ENCODE results near the gene EXOC4.
"Not testable (repeated sequence)": the region's sequence is repeated elsewhere in the genome, so short reads cannot be mapped to it uniquely, and the experiment has no call there.

The EXOC4 gene

DNA sequence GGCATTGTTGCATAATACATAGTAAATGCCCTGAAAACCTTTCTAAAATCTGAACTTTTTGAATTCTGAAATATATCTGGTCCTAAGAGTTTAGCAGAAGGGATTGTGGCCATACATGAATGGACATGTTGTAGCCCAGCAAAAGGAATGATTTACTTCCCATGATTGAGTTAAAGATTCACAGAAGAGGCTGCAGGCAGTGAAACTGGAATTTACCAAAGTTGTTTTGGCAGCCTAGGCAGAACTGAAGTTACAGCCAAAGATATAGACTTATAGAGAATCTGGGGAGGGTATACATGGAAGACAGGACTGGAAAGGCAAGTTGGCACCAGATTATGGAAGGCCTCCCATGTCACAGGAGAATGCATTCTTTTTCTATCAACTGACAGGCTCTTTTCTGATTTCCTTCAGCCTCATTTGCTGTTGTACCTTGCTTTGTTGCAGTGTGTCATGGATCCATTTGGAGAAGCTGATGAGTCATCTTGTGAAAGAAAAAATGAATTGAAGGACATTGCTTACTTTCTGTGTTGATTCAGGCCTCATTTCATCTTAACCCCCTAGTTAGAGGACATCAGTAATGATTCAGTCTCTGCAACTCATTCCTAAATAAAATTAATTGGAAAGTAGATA is 518.1 kb downstream of the EXOC4 start:
- DNase-seq = no peak

DNA sequence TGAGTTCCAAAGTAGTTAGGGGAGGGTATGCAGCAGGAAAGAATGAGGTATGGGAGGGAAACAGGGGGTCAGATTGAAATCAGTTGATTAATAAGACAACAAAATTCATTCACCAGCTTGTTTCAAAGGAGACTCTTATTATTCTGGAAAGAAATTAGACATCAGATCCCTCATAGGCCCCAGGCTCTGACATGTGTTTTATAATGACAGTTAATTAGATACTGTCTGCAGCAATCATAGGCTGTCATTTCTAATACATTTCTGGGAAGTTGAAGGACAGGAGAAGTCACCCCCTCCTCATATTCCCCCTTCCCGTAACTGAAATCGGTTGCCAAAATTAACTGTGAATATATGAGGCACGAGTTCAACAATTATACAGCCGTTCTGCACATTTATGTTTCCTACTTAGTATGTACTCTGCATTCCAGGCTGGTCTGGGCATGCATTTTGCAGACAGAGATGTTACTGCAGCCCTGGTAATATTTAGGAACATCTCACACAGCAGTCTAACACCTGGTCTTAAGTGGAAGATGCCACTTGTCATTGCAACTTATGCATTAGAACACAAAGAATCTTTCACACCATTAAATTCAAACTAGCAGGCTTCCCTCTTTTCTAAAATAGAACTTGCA is 519.0 kb downstream of the EXOC4 start:
- DNase-seq = no peak

DNA sequence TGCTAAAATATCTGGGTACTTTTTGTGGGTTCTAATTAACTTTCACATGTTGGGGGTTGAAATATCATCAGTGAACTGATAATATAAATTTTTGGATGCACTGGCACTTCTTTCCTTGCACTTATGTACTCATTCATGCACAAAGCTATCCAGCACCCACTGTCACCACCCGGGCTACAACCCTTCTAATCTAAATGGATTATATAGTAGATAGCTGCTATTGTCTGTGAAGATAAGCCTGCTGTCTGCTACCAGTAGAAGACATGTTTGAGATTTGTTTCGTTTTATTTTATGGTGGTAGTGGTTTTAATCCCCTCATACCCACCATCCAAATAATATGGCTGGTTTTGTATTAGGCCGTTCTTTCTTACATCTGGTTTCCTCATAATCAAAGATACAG is 520.7 kb downstream of the EXOC4 start:
- no peak for DNase-seq

DNA sequence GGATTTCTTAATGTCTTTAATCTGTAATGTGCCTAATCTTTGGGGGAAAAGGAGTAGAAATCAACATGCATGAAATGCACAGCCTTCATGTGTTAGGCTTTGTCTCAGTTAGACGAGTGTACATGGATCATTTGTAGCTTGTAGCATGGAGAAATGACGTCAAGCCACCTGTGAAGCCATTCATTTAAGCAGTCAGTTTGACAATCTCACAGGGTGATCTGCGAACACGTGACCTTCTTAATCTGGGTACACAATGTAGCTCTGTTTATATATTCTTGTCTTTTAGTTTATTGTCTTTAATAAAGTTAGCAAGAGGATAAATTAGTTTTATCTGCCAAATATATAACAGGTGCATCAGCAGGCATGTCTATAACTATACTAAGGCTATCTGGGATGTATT is 522.3 kb downstream of the EXOC4 start:
- DNase-seq = no peak

DNA sequence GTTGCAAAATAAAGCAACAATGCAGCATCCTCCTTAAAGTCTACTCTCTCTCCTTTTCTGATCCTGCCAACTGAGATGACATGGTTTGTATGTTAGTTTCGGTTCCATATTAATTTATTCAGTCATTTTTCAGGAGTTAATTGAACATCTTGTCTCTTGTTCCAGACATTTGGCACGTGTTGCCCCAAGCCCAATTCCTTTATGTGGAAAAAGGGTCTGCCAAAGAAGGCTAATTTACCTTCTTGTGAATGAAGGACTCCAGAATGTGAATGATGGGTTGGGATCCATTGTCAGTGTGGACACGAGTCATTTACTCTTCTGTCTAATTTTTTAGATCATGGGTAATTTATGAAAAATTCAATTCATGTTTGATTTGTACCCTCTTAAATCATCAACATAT is 523.4 kb downstream of the EXOC4 start:
- no peak for DNase-seq

DNA sequence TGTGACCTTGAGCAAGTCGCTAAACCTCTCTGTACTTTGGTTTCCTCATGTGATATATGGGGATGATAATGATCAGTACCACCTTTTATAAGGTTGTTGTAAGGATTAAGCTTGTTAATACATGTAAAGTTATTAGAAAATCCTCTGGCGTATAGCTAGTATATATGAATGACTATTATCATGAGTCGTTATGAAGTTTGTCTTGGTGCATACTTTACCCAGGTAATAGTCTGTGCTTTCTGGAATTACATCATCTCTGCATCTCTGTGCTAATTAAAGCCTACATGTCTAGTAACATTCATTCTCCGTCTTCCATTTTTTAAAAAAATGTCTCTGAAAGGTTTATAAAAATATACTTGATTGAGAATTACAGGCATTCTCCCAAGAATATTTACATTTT is 524.8 kb downstream of the EXOC4 start:
- no peak for DNase-seq

DNA sequence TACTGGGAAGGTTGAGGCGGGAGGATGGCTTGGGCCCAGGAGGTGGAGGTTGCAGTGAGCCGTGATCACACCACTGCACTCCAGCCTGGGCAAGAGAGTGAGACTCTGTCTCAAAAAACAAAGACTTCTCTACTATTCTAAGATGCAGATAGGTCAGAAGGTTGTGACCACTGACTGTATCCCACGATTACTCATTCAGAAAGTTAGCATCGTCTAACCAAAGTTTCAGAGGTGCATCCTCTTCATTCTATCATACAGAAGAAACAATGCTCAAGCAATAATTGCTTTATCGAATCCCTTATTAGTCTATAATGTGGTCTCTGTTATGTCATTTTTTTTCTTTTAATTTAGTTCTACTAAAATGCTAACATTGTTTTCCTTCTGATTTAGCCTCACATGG is 525.6 kb downstream of the EXOC4 start:
- no peak for DNase-seq

DNA sequence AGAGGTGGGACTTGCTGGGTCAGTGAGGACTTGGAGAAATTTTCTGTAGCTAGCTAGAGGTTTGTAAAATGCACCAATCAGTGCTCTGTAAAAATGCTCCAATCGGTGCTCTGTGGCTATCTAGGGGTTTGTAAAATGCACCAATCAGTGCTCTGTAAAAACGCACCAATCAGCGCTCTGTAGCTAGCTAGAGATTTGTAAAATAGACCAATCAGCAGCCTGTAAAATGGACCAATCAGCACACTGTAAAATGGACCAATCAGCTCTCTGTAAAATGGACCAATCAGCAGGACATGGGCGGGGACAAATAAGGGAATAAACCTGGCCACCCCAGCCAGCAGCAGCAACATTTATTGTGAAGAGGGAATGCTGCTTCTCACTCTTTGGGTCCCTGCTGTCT is 526.7 kb downstream of the EXOC4 start:
- not testable (repeated sequence) for DNase-seq

DNA sequence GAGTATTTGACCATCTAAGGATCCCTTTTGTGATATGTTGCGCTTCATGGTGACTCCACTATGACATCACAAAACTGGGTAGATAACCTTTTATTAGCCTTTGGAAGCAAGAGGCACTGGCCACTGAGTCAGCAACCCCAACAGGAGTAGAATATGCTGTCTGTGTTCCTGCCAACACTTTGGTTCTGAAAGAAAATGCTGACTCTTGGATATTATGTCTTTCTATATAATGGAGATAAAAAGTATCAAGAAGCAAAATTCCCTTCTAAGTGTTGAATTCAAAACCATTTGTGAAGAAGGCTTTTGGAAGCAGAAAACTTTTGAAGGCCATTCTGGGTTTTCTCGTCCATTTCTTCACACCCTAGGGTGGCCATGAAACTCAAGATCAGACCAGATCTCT is 528.0 kb downstream of the EXOC4 start:
- no peak for DNase-seq

DNA sequence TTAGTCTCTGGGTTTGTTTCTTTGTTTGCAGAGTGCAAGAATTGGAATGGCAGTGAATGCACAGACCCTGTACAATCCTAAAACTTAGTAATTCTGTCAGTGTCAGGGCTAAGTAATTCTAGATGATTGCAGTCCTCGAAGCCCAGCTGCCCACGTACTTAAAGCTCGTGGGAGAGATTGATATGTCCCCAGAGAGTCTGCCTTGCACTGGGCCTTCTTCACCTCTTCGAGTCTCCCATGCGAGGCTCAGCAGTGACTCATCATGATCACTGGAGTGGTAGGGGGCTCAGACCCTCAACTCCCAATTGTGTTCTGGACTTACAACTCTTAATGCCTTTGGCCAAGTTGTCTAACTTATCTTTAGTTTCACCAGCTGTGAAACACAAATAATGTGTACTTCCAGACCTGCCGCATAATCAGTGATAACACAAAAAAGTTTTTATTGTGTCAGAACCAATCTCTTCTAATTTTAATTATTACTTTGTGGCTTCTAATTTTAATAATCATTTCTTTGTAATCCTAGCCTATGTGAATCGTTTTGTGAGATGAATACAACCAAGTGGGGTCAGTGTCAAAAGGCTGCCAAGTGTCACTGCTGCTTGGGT is 528.7 kb downstream of the EXOC4 start:
- DNase-seq = no peak

DNA sequence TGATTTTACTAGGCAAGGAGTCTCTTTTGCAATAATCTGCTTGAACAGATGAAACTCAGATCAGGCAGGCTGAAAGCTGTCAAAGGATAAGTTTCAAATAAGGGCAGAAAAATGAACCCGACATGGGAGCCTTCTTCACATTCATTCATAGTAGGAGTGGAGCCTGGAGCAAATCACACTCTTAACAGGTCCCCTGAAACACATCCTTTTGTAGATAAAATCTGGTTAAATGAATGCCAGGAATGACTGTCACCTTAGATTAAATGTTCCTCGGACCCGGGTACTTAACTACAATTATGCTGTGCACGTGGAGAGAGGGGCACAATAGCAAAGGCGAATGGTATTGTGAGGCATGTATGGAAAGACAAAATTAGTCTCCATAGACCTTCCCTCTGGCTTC is 529.6 kb downstream of the EXOC4 start:
- no peak for DNase-seq

DNA sequence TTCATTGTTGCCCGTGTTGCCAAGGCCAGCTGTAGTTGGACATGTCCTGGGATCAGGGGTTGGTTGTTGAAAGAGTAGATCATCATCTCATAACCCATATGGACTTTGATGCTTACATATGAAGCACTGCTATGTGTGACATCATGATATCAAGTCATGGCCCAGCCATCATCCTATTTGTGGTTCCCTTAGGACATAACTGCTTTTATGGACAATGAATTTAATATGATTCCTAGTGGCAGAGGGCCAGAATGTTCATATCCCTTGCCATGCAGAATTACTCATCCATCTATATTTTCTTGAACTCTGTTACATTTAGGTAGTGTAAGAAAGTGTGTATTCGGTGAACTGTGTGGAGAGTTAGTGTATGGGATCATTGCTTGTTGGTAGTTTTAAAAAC is 530.4 kb downstream of the EXOC4 start:
- no peak for DNase-seq

DNA sequence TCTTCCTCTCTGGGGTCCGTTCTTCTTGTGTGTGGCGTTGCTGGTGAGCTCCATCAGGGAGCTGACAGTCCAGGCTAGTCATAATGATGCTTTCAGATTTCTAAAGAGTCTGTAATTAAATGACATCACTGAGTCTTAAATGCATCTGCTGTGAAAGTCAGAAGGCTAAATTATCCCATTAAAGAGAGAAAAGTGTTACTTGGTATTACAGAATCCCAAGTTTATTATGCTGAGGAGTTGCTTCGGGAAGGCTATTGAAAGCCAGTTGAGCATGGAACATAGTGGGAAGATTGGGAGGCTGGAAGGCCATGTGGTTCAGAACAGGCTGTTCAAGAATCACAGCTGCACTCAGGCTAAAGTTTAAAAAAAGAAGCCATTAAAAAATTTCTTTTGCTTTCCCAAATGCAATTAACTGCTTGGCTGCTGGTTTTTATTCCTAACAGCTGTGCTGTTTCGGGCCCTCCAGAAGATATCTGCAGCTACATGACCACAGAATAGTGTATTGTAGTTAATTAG is 531.7 kb downstream of the EXOC4 start:
- no peak for DNase-seq

DNA sequence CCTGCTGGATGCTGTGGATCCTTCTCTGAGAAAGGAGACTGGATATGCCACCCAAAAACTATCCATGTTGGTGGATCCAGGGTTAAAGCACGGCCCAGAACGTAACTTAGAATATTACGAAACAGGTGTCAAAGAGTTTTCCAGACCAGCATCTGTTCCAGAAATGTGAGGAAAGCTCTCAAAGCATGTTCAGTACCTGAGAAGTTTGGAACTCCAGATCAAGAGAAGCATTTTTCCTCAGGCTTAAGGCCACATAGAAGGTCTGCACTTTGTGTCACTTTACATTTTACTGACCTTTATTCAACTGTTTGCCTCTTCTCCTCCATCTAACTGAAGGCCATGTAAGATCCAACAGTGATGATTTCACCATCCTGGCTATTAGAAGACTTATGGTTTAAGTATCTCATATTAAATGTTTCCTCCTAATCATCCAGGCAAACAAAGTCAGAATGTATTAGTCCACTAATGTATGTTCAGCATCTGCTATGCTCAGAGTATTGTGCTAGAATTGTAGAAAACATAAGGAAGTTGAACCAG is 533.6 kb downstream of the EXOC4 start:
- DNase-seq = no peak

DNA sequence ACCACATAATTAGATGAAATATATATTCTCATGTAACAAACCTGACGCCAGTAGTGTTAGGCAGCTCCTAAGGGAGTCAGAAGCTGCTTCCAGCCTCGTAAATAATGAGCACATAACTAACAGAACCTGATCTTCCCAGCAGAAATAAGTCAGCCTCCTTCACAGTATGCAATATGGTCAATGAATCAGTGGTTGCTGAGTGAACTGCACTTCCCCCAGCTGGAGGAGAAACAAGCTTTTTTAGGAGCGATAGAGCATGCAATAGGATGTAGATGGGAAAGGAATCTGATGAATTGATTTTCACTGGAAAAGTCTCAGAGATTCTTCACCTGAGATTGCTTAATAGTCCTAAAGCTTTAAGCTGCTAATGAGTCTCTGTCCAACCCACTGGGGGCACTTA is 537.1 kb downstream of the EXOC4 start:
- no peak for DNase-seq

DNA sequence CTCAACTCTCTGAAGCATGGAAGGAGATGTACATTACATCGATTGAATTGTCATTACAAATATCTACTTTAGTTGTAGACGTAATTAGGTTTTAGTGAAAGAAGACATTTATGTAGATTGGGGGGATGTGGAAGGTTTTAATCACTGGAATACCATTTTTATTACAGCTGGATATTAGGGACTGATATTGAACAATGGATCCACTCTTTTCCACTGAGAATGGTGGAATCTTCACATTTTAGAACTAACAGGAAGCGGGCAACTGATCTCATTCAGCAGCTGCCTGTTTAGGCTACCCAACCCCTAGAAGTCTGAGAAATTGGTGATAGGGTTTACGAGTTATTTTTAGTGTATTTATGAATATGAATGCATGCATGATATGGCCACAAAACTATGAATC is 538.0 kb downstream of the EXOC4 start:
- DNase-seq = no peak

DNA sequence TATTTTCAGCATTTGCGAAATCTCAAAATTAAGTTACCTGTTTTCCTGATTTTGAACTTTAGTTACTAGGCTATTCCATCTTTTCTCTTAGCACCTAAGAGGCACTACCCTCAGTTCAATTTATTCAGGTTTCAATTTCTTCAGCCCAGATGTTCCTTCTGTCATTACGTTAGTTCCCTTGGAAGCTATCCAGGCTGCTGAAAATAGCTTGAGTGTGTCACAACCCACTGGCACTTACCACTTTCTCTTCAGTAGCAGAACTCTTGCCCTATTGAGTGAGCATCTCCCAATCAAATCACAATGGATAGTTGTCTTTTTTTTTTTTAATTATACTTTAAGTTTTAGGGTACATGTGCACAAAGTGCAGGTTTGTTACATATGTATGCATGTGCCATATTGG is 541.6 kb downstream of the EXOC4 start:
- no peak for DNase-seq

DNA sequence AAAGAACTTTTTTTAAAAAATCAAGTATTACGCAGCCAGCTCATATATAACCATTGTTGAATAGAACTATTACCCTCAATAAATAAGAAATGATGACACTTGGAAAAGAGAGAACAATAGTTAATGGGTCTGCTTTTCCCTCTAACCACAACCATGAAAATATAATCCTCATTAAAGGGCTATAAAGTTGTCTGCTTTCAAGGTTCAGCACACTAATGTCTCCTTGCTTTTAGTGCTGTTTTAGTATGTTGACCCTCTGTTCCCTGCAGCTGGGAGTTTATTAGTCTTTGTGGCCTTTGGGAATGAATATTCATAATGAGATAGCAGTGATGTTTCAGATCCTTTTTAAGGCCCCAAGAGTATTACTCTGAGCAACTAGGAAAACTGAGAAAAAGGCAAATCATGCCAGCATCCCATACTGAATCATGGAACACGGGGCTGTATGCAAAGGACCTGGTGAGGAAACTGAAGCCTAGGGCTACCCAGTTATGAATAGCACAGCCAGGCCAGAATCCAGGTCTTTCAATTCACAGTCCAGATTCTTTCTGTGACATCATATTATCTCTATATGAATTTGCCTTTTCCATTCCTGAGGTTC is 542.3 kb downstream of the EXOC4 start:
- DNase-seq = no peak

DNA sequence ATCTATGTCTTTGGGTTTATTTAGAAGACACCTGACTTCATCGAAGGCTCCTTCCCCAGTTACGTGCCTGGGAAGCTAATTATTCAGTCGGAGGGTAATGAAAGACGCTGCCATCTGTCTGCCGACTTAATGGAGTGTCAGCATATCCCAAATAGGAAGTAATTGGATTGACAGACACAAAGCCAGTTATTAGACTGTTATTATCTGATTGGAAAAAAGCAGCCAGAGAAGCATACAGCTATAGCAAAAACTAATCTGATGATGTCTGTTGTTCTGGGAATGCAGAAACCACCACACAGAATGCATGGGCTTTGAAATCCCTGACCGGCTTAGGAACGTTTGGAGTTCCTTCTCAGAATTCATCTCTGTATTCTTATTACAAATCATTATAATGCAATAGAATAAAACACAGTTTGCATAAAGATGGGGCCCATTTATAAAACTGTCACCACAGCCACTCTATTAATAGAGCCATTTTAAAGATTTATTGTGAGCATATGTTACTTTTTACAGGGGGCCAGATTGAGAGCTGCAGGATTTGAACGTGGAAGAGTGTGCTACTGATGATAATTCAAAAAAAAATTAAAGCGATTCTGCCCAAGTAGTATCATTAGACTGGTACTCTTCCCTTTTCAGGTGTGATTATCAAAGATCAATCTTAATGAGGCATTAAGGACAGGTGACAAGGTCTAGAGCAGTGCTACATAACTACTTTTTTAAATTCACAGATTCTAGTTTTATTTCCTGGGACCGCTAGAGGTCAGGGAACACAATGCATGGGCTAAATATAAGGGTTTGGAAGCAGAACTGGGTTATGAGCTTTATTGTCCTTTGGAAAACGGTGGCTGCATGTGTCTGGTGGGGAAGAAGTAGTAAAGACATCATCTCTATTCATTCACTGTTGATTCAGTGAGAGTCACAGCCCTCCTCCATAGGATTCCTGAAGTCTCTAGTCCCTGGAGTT is 544.2 kb downstream of the EXOC4 start:
- DNase-seq = no peak

DNA sequence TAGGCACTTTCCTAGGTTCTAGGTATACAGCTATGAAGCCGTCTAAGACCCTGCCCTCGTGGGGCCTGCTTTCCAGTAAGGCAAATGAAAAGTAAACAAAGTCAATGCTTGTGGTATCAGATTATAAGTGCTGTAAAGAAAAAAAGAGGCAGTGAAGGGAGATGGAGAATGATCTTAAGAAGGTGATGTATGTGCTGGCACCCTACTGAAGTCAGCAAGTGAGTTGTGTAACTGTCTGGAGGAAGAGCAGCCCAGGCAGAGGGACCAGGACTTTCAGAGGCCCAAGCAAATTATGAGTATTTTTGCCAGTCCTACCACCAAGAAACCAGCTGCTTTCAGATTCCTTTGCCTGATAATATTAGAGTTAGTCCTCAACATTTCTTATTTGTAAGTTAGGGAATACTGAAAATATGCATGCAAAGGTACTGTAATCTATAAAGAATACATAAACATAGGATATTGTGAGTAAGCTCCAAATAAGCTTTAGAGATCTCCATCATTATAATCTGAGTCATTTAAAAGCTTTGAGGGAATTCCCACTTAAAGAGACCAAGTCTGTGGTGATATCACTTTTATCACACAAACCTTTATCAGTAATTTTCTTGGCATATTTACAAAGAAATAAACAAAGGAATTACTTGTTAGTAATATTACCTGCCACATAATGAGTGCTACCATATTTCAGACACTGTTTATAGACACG is 545.1 kb downstream of the EXOC4 start:
- no peak for DNase-seq

DNA sequence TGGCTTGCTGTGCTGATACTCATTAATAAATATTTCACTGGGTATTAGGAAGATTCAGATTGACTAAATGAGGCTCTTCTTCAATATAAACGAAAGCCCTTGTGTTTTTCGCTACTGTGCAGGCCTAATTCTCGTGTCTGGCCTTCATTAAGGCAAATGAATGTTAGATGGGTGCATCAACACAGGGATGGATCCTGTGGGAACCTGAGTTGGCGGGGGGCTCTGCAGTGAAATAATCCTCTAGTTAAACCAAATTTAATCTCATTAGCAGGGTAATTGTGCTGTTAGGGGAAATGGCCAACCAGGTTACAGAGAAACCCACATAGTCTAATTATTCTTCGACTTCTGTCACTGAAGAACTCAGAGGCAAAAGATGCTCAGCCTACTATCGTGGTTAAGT is 548.5 kb downstream of the EXOC4 start:
- DNase-seq = no peak

DNA sequence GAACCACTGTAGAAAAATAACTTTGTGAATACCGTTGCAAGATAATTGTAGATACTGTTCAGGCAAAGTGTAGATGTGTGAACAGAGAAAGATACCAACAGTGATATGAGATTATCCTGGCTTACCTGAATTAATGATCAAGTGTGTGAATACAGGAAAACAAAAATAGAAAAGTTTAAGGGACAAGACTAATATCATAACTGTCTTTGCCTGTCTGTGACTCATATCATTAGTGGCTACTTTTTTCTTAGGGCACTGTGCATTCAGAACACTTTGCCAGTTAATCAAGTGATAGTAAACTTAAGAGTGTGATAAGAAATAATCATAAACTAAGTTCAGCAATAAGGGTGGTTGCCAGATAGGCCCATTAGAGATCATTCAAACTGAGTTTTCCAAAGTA is 551.2 kb downstream of the EXOC4 start:
- DNase-seq = no peak

Measured in inflammatory macrophage (primary cell).